ENCODE data around the gene MYH14.

The MYH14 gene

GRCh38 chr19:50209131-50209530, 5.7 kb downstream of the MYH14 start:
- Histone ChIP-seq H3K4me1 (ENCODE audit: control insufficient read depth, low read length) (no peaks in the 10 kb centered on the region), H3K36me3 (ENCODE audit: control insufficient read depth, low read length) (no peaks in the 10 kb centered on the region), H4K20me1 (ENCODE audit: control insufficient read depth, insufficient read depth, low read depth, low read length) (no peaks in the 10 kb centered on the region), H3K4me2 (ENCODE audit: low read length) (no peak overlapping the region), H3K79me2 (ENCODE audit: control insufficient read depth, low read length) (no peaks in the 10 kb centered on the region), H3K9me2 (replicated peaks; ENCODE audit: control insufficient read depth, low read length) (no peaks in the 10 kb centered on the region), H3K27me3 (ENCODE audit: control insufficient read depth, low read length) (peaks cover 5% of the 10 kb centered on the region; the same call in 1 of the 2 replicates), H3K4me3 (ENCODE audit: low read length) (no peak overlapping the region), H3F3A (ENCODE audit: control insufficient read depth, insufficient read depth) (no peaks in the 10 kb centered on the region), H3K27ac (ENCODE audit: low read depth, low read length) (no peak overlapping the region), H3K9me3 (ENCODE audit: control insufficient read depth, insufficient read depth, low read length) (no peaks in the 10 kb centered on the region)
- TF ChIP-seq CTCF (IDR thresholded peaks at IDR 0.05; ENCODE audit: low read depth, low read length, poor library complexity, severe bottlenecking) (no peak), EZH2phosphoT487 (IDR thresholded peaks at IDR 0.05; ENCODE audit: borderline replicate concordance, low read length) (no peak)

- TF ChIP-seq EZH2phosphoT487 (IDR thresholded peaks at IDR 0.05; ENCODE audit: borderline replicate concordance, low read length) (no peak), CTCF (IDR thresholded peaks at IDR 0.05; ENCODE audit: low read depth, low read length, poor library complexity, severe bottlenecking) (no peak)
- Histone ChIP-seq H3K27me3 (ENCODE audit: control insufficient read depth, low read length) (no peaks in the 10 kb centered on the region; the same call in 1 of the 2 replicates), H3K9me2 (replicated peaks; ENCODE audit: control insufficient read depth, low read length) (no peaks in the 10 kb centered on the region), H3K4me1 (ENCODE audit: control insufficient read depth, low read length) (no peaks in the 10 kb centered on the region), H3K27ac (ENCODE audit: low read depth, low read length) (no peak overlapping the region), H3K4me2 (ENCODE audit: low read length) (no peak overlapping the region), H3K9me3 (ENCODE audit: control insufficient read depth, insufficient read depth, low read length) (no peaks in the 10 kb centered on the region), H4K20me1 (ENCODE audit: control insufficient read depth, insufficient read depth, low read depth, low read length) (no peaks in the 10 kb centered on the region), H3K4me3 (ENCODE audit: low read length) (no peak overlapping the region), H3K79me2 (ENCODE audit: control insufficient read depth, low read length) (no peaks in the 10 kb centered on the region), H3F3A (ENCODE audit: control insufficient read depth, insufficient read depth) (no peaks in the 10 kb centered on the region), H3K36me3 (ENCODE audit: control insufficient read depth, low read length) (no peaks in the 10 kb centered on the region)
Measured at GRCh38 chr19:50210425-50210824, 7.0 kb downstream of the MYH14 start.

- no peaks in the 10 kb centered on the region for H3F3A ChIP-seq (ENCODE audit: control insufficient read depth, insufficient read depth)
- H4K20me1 ChIP-seq (ENCODE audit: control insufficient read depth, insufficient read depth, low read depth, low read length): no peaks in the 10 kb centered on the region
- TF ChIP-seq CTCF (IDR thresholded peaks at IDR 0.05; ENCODE audit: low read depth, low read length, poor library complexity, severe bottlenecking) (no peak), EZH2phosphoT487 (IDR thresholded peaks at IDR 0.05; ENCODE audit: borderline replicate concordance, low read length) (no peak)
- no peak overlapping the region for H3K4me3 ChIP-seq (ENCODE audit: low read length)
- H3K27ac ChIP-seq (ENCODE audit: low read depth, low read length): no peak overlapping the region
- no peaks in the 10 kb centered on the region for H3K27me3 ChIP-seq (ENCODE audit: control insufficient read depth, low read length)
- no peaks in the 10 kb centered on the region for H3K36me3 ChIP-seq (ENCODE audit: control insufficient read depth, low read length)
- no peaks in the 10 kb centered on the region for H3K79me2 ChIP-seq (ENCODE audit: control insufficient read depth, low read length)
- no peak overlapping the region for H3K4me2 ChIP-seq (ENCODE audit: low read length)
- H3K4me1 ChIP-seq (ENCODE audit: control insufficient read depth, low read length): no peaks in the 10 kb centered on the region
- no peaks in the 10 kb centered on the region for H3K9me3 ChIP-seq (ENCODE audit: control insufficient read depth, insufficient read depth, low read length)
- no peaks in the 10 kb centered on the region for H3K9me2 ChIP-seq (replicated peaks; ENCODE audit: control insufficient read depth, low read length)
Measured at GRCh38 chr19:50213925-50214324, 10.5 kb downstream of the MYH14 start.

Measured in DOHH2 (cell line).